ENCODE measurements around the gene THAP9. TPM values are rescaled to one million over a fixed set of nuclear protein-coding genes. Genes with fewer than 3 reads are reported as not detected.

Gene THAP9
- total RNA-seq, 2 experiments from 2014 or later: 10.5 to 16.4 TPM

GRCh38 chr4:82947498-82947897, 47.0 kb downstream of the THAP9 start:
- Histone ChIP-seq H3K9me2 (ENCODE audit: insufficient read depth, low read length) (no peaks in the 10 kb centered on the region), H3K27ac (ENCODE audit: low read depth, low read length, poor library complexity, severe bottlenecking) (no peak overlapping the region), H3K36me3 (ENCODE audit: insufficient read depth, low read length) (peaks cover 84% of the 10 kb centered on the region), H2AFZ (ENCODE audit: low read length) (no peak overlapping the region), H3K9me3 (ENCODE audit: low read length) (no peaks in the 10 kb centered on the region), H3K4me3 (ENCODE audit: low read depth, low read length, poor library complexity, severe bottlenecking) (no peak overlapping the region), H3K79me2 (ENCODE audit: insufficient read depth, low read depth, low read length) (peaks cover 32% of the 10 kb centered on the region; the same call in 1 of the 2 replicates), H3K4me1 (ENCODE audit: insufficient read depth, low read length, poor library complexity, severe bottlenecking) (no peaks in the 10 kb centered on the region), H3K4me2 (ENCODE audit: low read length) (no peak overlapping the region), H4K20me1 (ENCODE audit: insufficient read depth, low read length) (no peaks in the 10 kb centered on the region)
- BruUV-seq (replicated peaks): no TSS peak
- DNase-seq (ENCODE audit: low spot score): no peak
- TF ChIP-seq CTCF (conservative IDR thresholded peaks at IDR 0.05; ENCODE audit: low read length) (no peak), EZH2phosphoT487 (IDR thresholded peaks at IDR 0.05; ENCODE audit: borderline replicate concordance, low read depth, low read length) (no peak)
- ChIA-PET POLR2A (interaction anchor here (1.3 kb wide), 1 partner anchor 41 kb away, joined by 3 read pairs; no protein-coding TSS in a partner anchor), CTCF (ENCODE audit: unreplicated experiment) (no interaction called here)
- intact Hi-C loops (cut with micrococcal nuclease; ENCODE audit: unreplicated experiment): no loop called here

DNA sequence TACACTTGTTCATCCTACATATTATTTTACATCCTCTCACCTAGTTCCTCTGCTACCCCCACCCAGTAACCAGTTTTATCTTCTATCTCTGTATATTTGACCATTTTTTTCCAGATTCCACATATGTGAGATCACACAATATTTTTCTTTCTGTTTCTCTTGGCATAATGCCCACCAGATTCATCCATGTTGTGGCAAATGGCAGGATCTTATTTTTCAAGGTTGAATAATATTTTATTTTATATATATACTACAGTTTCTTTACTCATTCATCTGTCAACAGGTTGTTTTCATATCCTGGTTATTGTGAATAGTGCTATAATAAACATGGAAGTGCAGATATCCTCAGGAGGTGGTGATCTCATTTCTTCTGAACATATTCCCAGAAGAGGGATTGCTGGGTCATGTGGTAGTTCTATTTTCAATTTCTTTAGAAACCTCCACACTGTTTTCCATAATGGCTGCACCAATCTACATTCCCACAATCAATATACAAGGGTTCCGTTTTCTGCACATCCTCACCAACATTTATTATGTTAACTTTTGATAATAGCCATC, 48.2 kb downstream of the THAP9 start:
- Histone ChIP-seq H3K79me2 (ENCODE audit: insufficient read depth, low read depth, low read length) (peaks cover 40% of the 10 kb centered on the region; the same call in 1 of the 2 replicates), H3K4me1 (ENCODE audit: insufficient read depth, low read length, poor library complexity, severe bottlenecking) (no peaks in the 10 kb centered on the region), H3K9me3 (ENCODE audit: low read length) (no peaks in the 10 kb centered on the region), H3K9me2 (ENCODE audit: insufficient read depth, low read length) (no peaks in the 10 kb centered on the region), H3K4me3 (ENCODE audit: low read depth, low read length, poor library complexity, severe bottlenecking) (no peak overlapping the region), H3K4me2 (ENCODE audit: low read length) (no peak overlapping the region), H4K20me1 (ENCODE audit: insufficient read depth, low read length) (no peaks in the 10 kb centered on the region), H3K36me3 (ENCODE audit: insufficient read depth, low read length) (peaks cover 87% of the 10 kb centered on the region), H3K27ac (ENCODE audit: low read depth, low read length, poor library complexity, severe bottlenecking) (no peak overlapping the region), H2AFZ (ENCODE audit: low read length) (no peak overlapping the region)
- POLR2A ChIA-PET: no interaction called here
- intact Hi-C loops (cut with micrococcal nuclease; ENCODE audit: unreplicated experiment): no loop called here
- CTCF ChIA-PET (ENCODE audit: unreplicated experiment): no interaction called here
- DNase-seq (ENCODE audit: low spot score): no peak
- TF ChIP-seq CTCF (conservative IDR thresholded peaks at IDR 0.05; ENCODE audit: low read length) (no peak), EZH2phosphoT487 (IDR thresholded peaks at IDR 0.05; ENCODE audit: borderline replicate concordance, low read depth, low read length) (no peak)
- no TSS peak for BruUV-seq (replicated peaks)

DNA sequence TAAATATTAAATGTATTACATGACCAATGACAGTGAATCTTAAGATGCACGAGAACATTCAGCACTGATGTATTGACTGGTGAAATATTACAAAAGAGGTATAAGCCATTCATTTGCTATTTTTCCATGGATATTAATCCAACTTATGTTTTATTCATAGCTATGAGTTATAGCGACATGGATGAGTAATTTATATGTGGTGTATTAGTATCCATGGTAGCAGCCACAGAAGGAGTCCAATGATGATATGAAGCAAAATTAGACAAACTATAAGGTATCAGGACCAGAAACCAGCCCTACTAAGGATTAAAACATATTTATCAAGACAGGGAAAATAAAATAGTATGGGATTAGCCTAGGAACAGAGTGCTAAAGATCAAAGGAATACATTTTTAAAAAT, 50.7 kb downstream of the THAP9 start:
- TF ChIP-seq EZH2phosphoT487 (IDR thresholded peaks at IDR 0.05; ENCODE audit: borderline replicate concordance, low read depth, low read length): no peak
- no peak for TF ChIP-seq CTCF (conservative IDR thresholded peaks at IDR 0.05; ENCODE audit: low read length)
- Histone ChIP-seq H3K79me2 (ENCODE audit: insufficient read depth, low read depth, low read length) (peaks cover 52% of the 10 kb centered on the region; the same call in 1 of the 2 replicates), H3K9me2 (ENCODE audit: insufficient read depth, low read length) (no peaks in the 10 kb centered on the region), H3K4me2 (ENCODE audit: low read length) (no peak overlapping the region), H3K36me3 (ENCODE audit: insufficient read depth, low read length) (peaks cover 83% of the 10 kb centered on the region), H3K4me3 (ENCODE audit: low read depth, low read length, poor library complexity, severe bottlenecking) (no peak overlapping the region), H2AFZ (ENCODE audit: low read length) (no peak overlapping the region), H3K9me3 (ENCODE audit: low read length) (no peaks in the 10 kb centered on the region), H3K27ac (ENCODE audit: low read depth, low read length, poor library complexity, severe bottlenecking) (no peak overlapping the region), H4K20me1 (ENCODE audit: insufficient read depth, low read length) (no peaks in the 10 kb centered on the region), H3K4me1 (ENCODE audit: insufficient read depth, low read length, poor library complexity, severe bottlenecking) (no peaks in the 10 kb centered on the region)
- ChIA-PET POLR2A (interaction anchor here (0.7 to 1.9 kb wide), 10 partner anchors 10 to 159 kb away, joined by 3 to 7 read pairs (median 4); partner anchors contain the start of gene LIN54), CTCF (ENCODE audit: unreplicated experiment) (no interaction called here)
- no peak for DNase-seq (ENCODE audit: low spot score)
- intact Hi-C loops (cut with micrococcal nuclease; ENCODE audit: unreplicated experiment): no loop called here
- BruUV-seq (replicated peaks): no TSS peak
